Retinal pigment epithelial cell (primary cell): ENCODE results near the gene ERC1.

Source experiments
- DNase-seq: peaks from one replicate; pipeline ENCODE4 v3.0.0-alpha.2; 2010; ENCODE audit warnings: low read depth
- H3K4me3 ChIP-seq: 2 replicates; pipeline ENCODE4 v1.5.1; 2011; ENCODE audit warnings: mild to moderate bottlenecking, low read length, control low read depth, moderate library complexity
- CTCF ChIP-seq: conservative IDR thresholded peaks from 2 replicates; pipeline ENCODE4 v1.5.1; 2011; ENCODE audit warnings: low read depth, low read length, control low read depth, inconsistent platforms

Gene ERC1

DNA sequence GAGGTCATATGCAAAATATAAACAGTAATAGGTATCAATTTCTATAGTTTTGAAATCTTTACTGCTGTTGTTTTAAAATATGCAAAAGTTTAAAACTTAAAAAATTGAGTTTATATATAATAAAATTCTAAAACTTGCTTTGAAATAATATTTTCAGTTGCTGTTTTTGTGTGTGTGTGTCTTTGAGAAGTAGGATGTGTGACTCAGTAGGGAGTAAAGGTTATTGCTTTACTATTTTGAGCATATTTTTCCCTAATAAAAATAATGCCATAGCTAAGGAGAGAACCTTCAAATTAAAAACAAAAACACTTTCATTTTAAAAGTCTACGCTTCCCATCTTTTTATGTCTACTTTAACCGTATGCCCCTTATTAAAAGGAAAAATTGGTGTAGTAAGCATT is 365.3 kb downstream of the ERC1 start:
- DNase-seq = no peak
- no peak overlapping the region for H3K4me3 ChIP-seq
- TF ChIP-seq CTCF = no peak

- no peak for TF ChIP-seq CTCF
- DNase-seq = peak; percentile 37
- no peak overlapping the region for H3K4me3 ChIP-seq
These were observed 366.1 kb downstream of the ERC1 start for GRCh38 chr12:1357171-1357570.

- no peak for TF ChIP-seq CTCF
These were observed 366.7 kb downstream of the ERC1 start for GRCh38 chr12:1357711-1358110.

DNA sequence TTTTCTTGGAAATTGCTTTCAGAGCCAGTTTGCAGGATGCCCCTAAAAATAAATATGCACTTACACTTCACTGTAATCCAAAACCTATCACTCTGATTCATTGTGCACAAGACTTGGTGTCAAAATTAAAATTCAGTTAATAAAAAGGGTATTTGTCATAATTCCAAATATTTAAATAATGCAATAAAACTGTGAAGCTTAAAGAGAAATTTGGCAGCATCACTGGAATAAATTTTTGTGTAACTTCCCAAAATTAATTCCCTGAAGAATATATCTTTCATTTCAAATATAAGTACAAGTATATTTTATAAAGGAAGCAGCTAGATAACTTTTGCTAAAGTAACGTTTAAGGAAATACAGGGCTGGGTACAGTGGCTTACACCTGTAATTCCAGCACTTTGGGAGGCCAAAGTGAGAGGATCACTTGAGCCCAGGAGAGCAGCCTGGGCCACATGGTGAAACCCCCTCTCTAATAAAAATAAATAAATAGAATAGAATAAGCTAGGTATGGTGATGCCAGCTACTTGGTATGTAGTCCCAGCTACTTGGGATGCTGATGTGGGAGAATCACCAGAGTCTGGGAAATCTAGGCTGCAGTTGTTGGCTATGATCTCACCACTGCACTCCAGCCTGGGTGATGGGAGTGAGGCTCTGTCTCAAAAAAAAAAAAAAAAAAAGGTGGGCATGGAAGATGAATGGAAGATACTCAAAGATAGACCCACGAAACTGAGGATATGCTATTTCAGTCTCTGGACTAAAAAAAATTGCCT is 369.6 kb downstream of the ERC1 start:
- no peak for DNase-seq
- no peak overlapping the region for H3K4me3 ChIP-seq
- no peak for TF ChIP-seq CTCF

More at GRCh38 chr12:1357711-1358110, 366.7 kb downstream of the ERC1 start:
- no peak overlapping the region for H3K4me3 ChIP-seq
- no peak for DNase-seq

GRCh38 chr12:1362143-1362662 is 371.2 kb downstream of the ERC1 start:
- no peak for TF ChIP-seq CTCF
- H3K4me3 ChIP-seq = no peak overlapping the region
- no peak for DNase-seq

DNA sequence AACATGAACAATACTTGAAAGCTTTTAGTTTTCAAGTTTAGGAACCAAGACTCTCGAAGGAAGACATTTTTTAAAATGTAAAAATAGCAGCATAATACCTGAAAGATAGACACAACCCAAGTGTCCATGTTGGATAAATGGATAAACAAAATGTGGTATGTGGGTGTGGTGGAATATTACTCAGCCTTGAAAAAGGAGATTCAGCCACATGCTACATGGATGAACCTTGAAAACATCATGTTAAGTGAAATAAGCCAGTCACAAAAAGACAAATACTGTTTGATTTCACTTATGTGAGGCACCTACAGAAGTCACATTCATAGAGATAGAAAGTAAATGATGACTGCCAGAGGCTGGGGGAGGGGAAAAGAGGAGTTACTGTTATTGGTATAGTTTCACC is 374.7 kb downstream of the ERC1 start:
- TF ChIP-seq CTCF = no peak
- H3K4me3 ChIP-seq = no peak overlapping the region

More for the DNA sequence above, 374.7 kb downstream of the ERC1 start:
- DNase-seq = no peak
